OCI-LY7 (cell line): ENCODE measurements around the gene GP2. TPM values are rescaled to one million over a fixed set of nuclear protein-coding genes. Genes with fewer than 3 reads are reported as not detected.
"Not testable (repeated sequence)": the region's sequence is repeated elsewhere in the genome, so short reads cannot be mapped to it uniquely, and the experiment has no call there.

ENCODE experiments used
- BruUV-seq: library from RNA; stranded (reverse); fragments of 400-500 nt; replicated peaks from 2 replicates; lab custom pipeline; 2021; lab: Mats Ljungman, UMichigan
- CTCF ChIA-PET: fragments of 300-600 bp; sonication (Branson Sonifier 250); formaldehyde crosslinking; loops from one replicate; lab custom pipeline; 2022; ENCODE audit warnings: antibody characterized with exemption; ENCODE audit not compliant: unreplicated experiment; lab: Charles Lee
- POLR2A ChIA-PET: fragments of 300-600 bp; sonication (Branson Sonifier 250); formaldehyde crosslinking; loops from one replicate; lab custom pipeline; 2022; ENCODE audit warnings: antibody characterized with exemption; lab: Charles Lee
- DNase-seq: peaks from one replicate; pipeline ENCODE4 v3.0.0-alpha.2; 2015; ENCODE audit warnings: low spot score
- H2AFZ ChIP-seq: fragments of 200-600 bp; sonication (generic), shearing (Covaris generic); 2 replicates; pipeline ENCODE4 v1.6.1; 2014; ENCODE audit warnings: mild to moderate bottlenecking, antibody characterized with exemption, low read length, moderate library complexity
- H3K27ac ChIP-seq: fragments of 200-600 bp; sonication (generic); 2 replicates; pipeline ENCODE4 v1.5.1; 2014; ENCODE audit warnings: mixed run types, low read depth, mild to moderate bottlenecking, moderate library complexity, low read length, inconsistent platforms; ENCODE audit not compliant: poor library complexity, severe bottlenecking
- H3K36me3 ChIP-seq: fragments of 200-600 bp; sonication (generic); 2 replicates; pipeline ENCODE4 v1.6.1; 2014; ENCODE audit warnings: mild to moderate bottlenecking, antibody characterized with exemption, low read length, moderate library complexity, mixed read lengths; ENCODE audit not compliant: insufficient read depth
- H3K4me1 ChIP-seq: fragments of 200-600 bp; sonication (generic); 2 replicates; pipeline ENCODE4 v1.5.1; 2014; ENCODE audit warnings: mild to moderate bottlenecking, low read length; ENCODE audit not compliant: insufficient read depth, poor library complexity, severe bottlenecking
- H3K4me2 ChIP-seq: fragments of 200-600 bp; sonication (generic); 2 replicates; pipeline ENCODE4 v1.6.1; 2014; ENCODE audit warnings: mild to moderate bottlenecking, low read length
- H3K4me3 ChIP-seq: fragments of 200-600 bp; sonication (generic); 2 replicates; pipeline ENCODE4 v1.5.1; 2014; ENCODE audit warnings: mild to moderate bottlenecking, low read depth, low read length; ENCODE audit not compliant: poor library complexity, severe bottlenecking
- H3K79me2 ChIP-seq: fragments of 200-600 bp; sonication (generic); 2 replicates; pipeline ENCODE4 v1.6.1; 2016; ENCODE audit warnings: low read depth, mild to moderate bottlenecking, low read length, moderate library complexity, mixed read lengths; ENCODE audit not compliant: insufficient read depth
- H3K9me2 ChIP-seq: fragments of 200-600 bp; sonication (generic); 2 replicates; pipeline ENCODE4 v1.6.1; 2016; ENCODE audit warnings: mild to moderate bottlenecking, low read length, mixed read lengths; ENCODE audit not compliant: insufficient read depth
- H3K9me3 ChIP-seq: fragments of 200-600 bp; sonication (generic); 2 replicates; pipeline ENCODE4 v1.6.1; 2014; ENCODE audit warnings: mild to moderate bottlenecking, mixed run types, low read length, mixed read lengths
- H4K20me1 ChIP-seq: fragments of 200-600 bp; sonication (generic); 2 replicates; pipeline ENCODE4 v1.6.1; 2014; ENCODE audit warnings: mild to moderate bottlenecking, antibody characterized with exemption, low read length, moderate library complexity, mixed read lengths; ENCODE audit not compliant: insufficient read depth
- EZH2phosphoT487 ChIP-seq: fragments of 200-600 bp; sonication (generic); IDR thresholded peaks from 2 replicates; pipeline ENCODE4 v1.6.1; 2018; ENCODE audit warnings: low read depth, borderline replicate concordance, mild to moderate bottlenecking, mixed run types, antibody characterized with exemption, low read length, moderate library complexity, mixed read lengths
- intact Hi-C: fragments of 100-400 bp; cut with micrococcal nuclease; formaldehyde crosslinking; loops from one replicate; pipeline ENCODE4 v1.10.0; 2022; ENCODE audit not compliant: unreplicated experiment
- total RNA-seq, 2 experiments: library from RNA; depleted of rRNA in 1 of 2; stranded (reverse); fragments of >200 nt in 1 of 2; shearing (Covaris generic) in 1 of 2; gene quantifications; 2 replicates each; pipeline ENCODE4 v1.2.3, GENCODE V29; 2014 to 2022
- TF ChIP-seq, protein P1 (sequence below): fragments of 200-600 bp; sonication (generic); conservative IDR thresholded peaks from 2 replicates; pipeline ENCODE4 v1.5.1; 2014; ENCODE audit warnings: mild to moderate bottlenecking, antibody characterized with exemption, low read length, moderate library complexity, mixed read lengths

Gene GP2
- total RNA-seq, 2 experiments from 2014 or later = not detected

GRCh38 chr16:20321671-20322070, 5.6 kb downstream of the GP2 start:
- H3K79me2 ChIP-seq = no peaks in the 10 kb centered on the region
- POLR2A ChIA-PET = no interaction called here
- DNase-seq = no peak
- no TSS peak for BruUV-seq
- CTCF ChIA-PET = no interaction called here
- TF ChIP-seq, protein P1, sequence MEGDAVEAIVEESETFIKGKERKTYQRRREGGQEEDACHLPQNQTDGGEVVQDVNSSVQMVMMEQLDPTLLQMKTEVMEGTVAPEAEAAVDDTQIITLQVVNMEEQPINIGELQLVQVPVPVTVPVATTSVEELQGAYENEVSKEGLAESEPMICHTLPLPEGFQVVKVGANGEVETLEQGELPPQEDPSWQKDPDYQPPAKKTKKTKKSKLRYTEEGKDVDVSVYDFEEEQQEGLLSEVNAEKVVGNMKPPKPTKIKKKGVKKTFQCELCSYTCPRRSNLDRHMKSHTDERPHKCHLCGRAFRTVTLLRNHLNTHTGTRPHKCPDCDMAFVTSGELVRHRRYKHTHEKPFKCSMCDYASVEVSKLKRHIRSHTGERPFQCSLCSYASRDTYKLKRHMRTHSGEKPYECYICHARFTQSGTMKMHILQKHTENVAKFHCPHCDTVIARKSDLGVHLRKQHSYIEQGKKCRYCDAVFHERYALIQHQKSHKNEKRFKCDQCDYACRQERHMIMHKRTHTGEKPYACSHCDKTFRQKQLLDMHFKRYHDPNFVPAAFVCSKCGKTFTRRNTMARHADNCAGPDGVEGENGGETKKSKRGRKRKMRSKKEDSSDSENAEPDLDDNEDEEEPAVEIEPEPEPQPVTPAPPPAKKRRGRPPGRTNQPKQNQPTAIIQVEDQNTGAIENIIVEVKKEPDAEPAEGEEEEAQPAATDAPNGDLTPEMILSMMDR = no peak
- no peak for TF ChIP-seq EZH2phosphoT487
- H3K4me2 ChIP-seq = no peak overlapping the region
- no peaks in the 10 kb centered on the region for H3K36me3 ChIP-seq
- H3K4me3 ChIP-seq = no peak overlapping the region
- no peaks in the 10 kb centered on the region for H3K9me3 ChIP-seq
- H2AFZ ChIP-seq = no peak overlapping the region
- no peak overlapping the region for H3K27ac ChIP-seq
- no peaks in the 10 kb centered on the region for H4K20me1 ChIP-seq
- intact Hi-C loops = no loop called here
- H3K9me2 ChIP-seq = no peaks in the 10 kb centered on the region
- no peaks in the 10 kb centered on the region for H3K4me1 ChIP-seq

GRCh38 chr16:20321051-20321450, 6.3 kb downstream of the GP2 start:
- CTCF ChIA-PET, intact Hi-C loops, H3K9me3 ChIP-seq, H3K9me2 ChIP-seq, H3K36me3 ChIP-seq, H4K20me1 ChIP-seq, POLR2A ChIA-PET, H3K4me3 ChIP-seq, H3K79me2 ChIP-seq, H3K4me1 ChIP-seq, DNase-seq, H2AFZ ChIP-seq, H3K4me2 ChIP-seq, H3K27ac ChIP-seq, BruUV-seq: not testable (repeated sequence)

DNA sequence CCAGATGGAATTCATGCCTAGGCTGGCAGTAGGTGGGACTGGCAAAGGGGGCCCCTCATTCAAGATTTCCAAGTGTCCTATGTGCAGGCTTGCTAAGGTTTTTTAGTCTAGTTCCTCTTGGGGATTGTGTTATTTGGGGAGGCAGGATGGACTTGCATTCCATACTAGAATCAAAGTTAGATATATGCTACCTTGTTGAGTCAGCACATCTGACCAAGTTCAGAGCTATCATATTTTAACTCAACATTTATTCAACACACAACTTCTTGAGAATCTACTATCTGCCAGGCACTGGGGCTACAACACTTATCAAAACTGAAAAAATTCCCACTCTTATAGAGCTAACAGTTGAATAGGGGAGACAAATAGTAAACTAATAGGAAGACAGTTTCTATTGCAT, 6.7 kb downstream of the GP2 start:
- Histone ChIP-seq H3K4me2 (no peak overlapping the region), H3K4me3 (no peak overlapping the region), H3K79me2 (no peaks in the 10 kb centered on the region), H3K9me2 (no peaks in the 10 kb centered on the region), H3K36me3 (no peaks in the 10 kb centered on the region), H2AFZ (no peak overlapping the region), H3K9me3 (no peaks in the 10 kb centered on the region), H4K20me1 (no peaks in the 10 kb centered on the region), H3K27ac (no peak overlapping the region), H3K4me1 (no peaks in the 10 kb centered on the region)
- no TSS peak for BruUV-seq
- POLR2A ChIA-PET = no interaction called here
- intact Hi-C loops = no loop called here
- TF ChIP-seq EZH2phosphoT487 = no peak
- TF ChIP-seq, protein P1 = no peak
- DNase-seq = no peak
- CTCF ChIA-PET = no interaction called here
